HepG2 (cell line): ENCODE results near the gene PPP1R18. TPM values are rescaled to one million over a fixed set of nuclear protein-coding genes. Genes with fewer than 3 reads are reported as not detected.

Experiments used
- ATAD3A ChIP-seq: sonication (generic); formaldehyde crosslinking; IDR thresholded peaks from 2 replicates; pipeline ENCODE4 v1.4.0; 2020; ENCODE audit warnings: missing genetic modification reagents
- DNMT3B ChIP-seq: conservative IDR thresholded peaks from 2 replicates; pipeline ENCODE4 v1.6.1; 2016; ENCODE audit warnings: missing biosample characterization, control low read depth
- KDM2A ChIP-seq: sonication (generic); formaldehyde crosslinking; IDR thresholded peaks from 2 replicates; pipeline ENCODE4 v1.4.0; 2020; ENCODE audit warnings: low read depth, missing genetic modification reagents, borderline replicate concordance
- KDM5B ChIP-seq: sonication (generic); formaldehyde crosslinking; IDR thresholded peaks from 2 replicates; pipeline ENCODE4 v1.4.0; 2020; ENCODE audit warnings: missing genetic modification reagents, mild to moderate bottlenecking, borderline replicate concordance
- KLF15 ChIP-seq: sonication (generic); formaldehyde crosslinking; IDR thresholded peaks from 2 replicates; pipeline ENCODE4 v1.8.1; 2023; ENCODE audit warnings: borderline replicate concordance, mild to moderate bottlenecking, inconsistent platforms, missing genetic modification reagents, mixed read lengths
- RXRA ChIP-seq: sonication (generic); formaldehyde crosslinking; IDR thresholded peaks from 2 replicates; pipeline ENCODE4 v1.5.1; 2020; ENCODE audit warnings: missing genetic modification reagents
- ZNF484 ChIP-seq: sonication (generic); formaldehyde crosslinking; IDR thresholded peaks from 2 replicates; pipeline ENCODE4 v1.5.1; 2020; ENCODE audit warnings: mild to moderate bottlenecking, low read depth, missing genetic modification reagents, borderline replicate concordance
- ZNF768 ChIP-seq: sonication (generic); formaldehyde crosslinking; IDR thresholded peaks from 2 replicates; pipeline ENCODE4 v1.4.0; 2020; ENCODE audit warnings: missing genetic modification reagents
- ZNF776 ChIP-seq: sonication (generic); formaldehyde crosslinking; IDR thresholded peaks from 2 replicates; pipeline ENCODE4 v1.4.0; 2020; ENCODE audit warnings: mild to moderate bottlenecking, missing genetic modification reagents
- polyA plus RNA-seq, 8 experiments: library from polyadenylated mRNA; depleted of rRNA in 3 of 8; stranded (reverse) in 7 of 8; unstranded in 1 of 8; fragments of >200 nt; fragmentation: Illumina TruSeq in 4 of 8; extraction: Trizol in 4 of 8; gene quantifications; 2 replicates each; pipeline versions ENCODE4 v1.2.1 to v1.2.3, GENCODE V29; 2011 to 2016; ENCODE audit warnings: low read depth in 4 of 8, missing spikeins in 1 of 8, mixed read lengths in 1 of 8; ENCODE audit not compliant: insufficient read depth in 1 of 8
- total RNA-seq, 5 experiments: library from RNA; depleted of rRNA; stranded (reverse); fragments of >200 nt; fragmentation: Illumina TruSeq; extraction: Trizol; gene quantifications; 2 replicates each; pipeline ENCODE4 v1.2.3, GENCODE V29; 2016; ENCODE audit warnings: low read depth in 1 of 5
- TF ChIP-seq, protein P1 (sequence below): sonication (generic); formaldehyde crosslinking; IDR thresholded peaks from 2 replicates; pipeline ENCODE4 v1.5.0; 2020; ENCODE audit warnings: mild to moderate bottlenecking, missing genetic modification reagents, borderline replicate concordance
- TF ChIP-seq, protein P2 (sequence below): sonication (generic); formaldehyde crosslinking; IDR thresholded peaks from 2 replicates; pipeline ENCODE4 v1.8.1; 2023; ENCODE audit warnings: mild to moderate bottlenecking, missing genetic modification reagents, borderline replicate concordance
- TF ChIP-seq, protein P3 (sequence below): sonication (generic); formaldehyde crosslinking; IDR thresholded peaks from 2 replicates; pipeline ENCODE4 v1.5.0; 2020; ENCODE audit warnings: mild to moderate bottlenecking, missing genetic modification reagents
- TF ChIP-seq, protein P4 (sequence below), 2 experiments: IDR thresholded peaks; 2 replicates each; pipeline ENCODE4 v1.6.1; 2011 to 2012; ENCODE audit warnings: low read length in 2 of 2, borderline replicate concordance in 1 of 2, low read depth in 1 of 2, mild to moderate bottlenecking in 1 of 2, moderate library complexity in 1 of 2

Gene PPP1R18
- total and polyA plus RNA-seq, 2 of the 13 experiments (the other 11 are each of a cell fraction or from before 2014, with no cell fraction given) = 4.9 to 9.2 TPM

DNA sequence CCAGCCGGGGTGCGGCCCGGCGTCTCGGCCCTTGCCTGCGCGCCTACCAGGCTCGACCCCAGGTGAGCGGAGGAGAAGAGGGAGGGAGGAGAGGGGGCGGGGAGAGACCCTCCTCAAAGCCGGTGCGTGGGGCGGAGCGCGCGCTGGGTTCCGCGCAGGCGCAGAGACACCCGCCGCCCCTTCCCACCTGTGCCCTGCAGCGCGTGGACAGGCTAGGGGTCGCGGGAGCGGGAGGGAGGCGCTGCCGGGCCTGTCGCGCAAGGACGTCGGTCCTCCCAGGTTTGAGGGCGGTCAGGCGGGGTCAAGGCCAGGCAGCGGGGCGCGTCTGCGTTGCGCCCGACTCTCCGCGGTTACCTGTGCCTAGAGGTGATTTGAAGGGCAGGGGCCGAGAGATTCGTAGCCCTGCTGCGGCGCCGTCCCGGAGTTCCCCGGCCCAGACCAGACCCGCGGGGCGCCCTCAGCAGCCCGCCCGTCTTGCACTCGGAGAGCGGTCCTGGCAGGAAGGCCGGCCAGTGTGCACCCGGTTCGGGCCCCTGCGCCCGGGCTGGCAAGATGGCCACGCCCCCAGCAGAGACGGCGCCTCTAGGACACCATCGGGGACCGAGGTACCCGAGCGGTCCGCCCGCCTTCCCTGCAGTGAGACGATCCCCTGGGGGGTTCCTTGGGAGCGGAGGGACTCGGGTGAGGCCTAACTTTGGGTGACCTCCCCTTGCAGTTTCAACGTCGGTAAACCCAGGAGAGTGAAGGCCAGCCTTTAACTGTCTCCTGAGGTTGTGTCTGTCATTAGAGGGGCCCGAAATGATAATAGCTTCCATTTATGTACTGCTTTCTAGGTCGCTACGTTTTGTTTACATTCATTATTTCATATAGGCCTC lies 39.0 kb downstream of the PPP1R18 start (continued):
- TF ChIP-seq, protein P1, sequence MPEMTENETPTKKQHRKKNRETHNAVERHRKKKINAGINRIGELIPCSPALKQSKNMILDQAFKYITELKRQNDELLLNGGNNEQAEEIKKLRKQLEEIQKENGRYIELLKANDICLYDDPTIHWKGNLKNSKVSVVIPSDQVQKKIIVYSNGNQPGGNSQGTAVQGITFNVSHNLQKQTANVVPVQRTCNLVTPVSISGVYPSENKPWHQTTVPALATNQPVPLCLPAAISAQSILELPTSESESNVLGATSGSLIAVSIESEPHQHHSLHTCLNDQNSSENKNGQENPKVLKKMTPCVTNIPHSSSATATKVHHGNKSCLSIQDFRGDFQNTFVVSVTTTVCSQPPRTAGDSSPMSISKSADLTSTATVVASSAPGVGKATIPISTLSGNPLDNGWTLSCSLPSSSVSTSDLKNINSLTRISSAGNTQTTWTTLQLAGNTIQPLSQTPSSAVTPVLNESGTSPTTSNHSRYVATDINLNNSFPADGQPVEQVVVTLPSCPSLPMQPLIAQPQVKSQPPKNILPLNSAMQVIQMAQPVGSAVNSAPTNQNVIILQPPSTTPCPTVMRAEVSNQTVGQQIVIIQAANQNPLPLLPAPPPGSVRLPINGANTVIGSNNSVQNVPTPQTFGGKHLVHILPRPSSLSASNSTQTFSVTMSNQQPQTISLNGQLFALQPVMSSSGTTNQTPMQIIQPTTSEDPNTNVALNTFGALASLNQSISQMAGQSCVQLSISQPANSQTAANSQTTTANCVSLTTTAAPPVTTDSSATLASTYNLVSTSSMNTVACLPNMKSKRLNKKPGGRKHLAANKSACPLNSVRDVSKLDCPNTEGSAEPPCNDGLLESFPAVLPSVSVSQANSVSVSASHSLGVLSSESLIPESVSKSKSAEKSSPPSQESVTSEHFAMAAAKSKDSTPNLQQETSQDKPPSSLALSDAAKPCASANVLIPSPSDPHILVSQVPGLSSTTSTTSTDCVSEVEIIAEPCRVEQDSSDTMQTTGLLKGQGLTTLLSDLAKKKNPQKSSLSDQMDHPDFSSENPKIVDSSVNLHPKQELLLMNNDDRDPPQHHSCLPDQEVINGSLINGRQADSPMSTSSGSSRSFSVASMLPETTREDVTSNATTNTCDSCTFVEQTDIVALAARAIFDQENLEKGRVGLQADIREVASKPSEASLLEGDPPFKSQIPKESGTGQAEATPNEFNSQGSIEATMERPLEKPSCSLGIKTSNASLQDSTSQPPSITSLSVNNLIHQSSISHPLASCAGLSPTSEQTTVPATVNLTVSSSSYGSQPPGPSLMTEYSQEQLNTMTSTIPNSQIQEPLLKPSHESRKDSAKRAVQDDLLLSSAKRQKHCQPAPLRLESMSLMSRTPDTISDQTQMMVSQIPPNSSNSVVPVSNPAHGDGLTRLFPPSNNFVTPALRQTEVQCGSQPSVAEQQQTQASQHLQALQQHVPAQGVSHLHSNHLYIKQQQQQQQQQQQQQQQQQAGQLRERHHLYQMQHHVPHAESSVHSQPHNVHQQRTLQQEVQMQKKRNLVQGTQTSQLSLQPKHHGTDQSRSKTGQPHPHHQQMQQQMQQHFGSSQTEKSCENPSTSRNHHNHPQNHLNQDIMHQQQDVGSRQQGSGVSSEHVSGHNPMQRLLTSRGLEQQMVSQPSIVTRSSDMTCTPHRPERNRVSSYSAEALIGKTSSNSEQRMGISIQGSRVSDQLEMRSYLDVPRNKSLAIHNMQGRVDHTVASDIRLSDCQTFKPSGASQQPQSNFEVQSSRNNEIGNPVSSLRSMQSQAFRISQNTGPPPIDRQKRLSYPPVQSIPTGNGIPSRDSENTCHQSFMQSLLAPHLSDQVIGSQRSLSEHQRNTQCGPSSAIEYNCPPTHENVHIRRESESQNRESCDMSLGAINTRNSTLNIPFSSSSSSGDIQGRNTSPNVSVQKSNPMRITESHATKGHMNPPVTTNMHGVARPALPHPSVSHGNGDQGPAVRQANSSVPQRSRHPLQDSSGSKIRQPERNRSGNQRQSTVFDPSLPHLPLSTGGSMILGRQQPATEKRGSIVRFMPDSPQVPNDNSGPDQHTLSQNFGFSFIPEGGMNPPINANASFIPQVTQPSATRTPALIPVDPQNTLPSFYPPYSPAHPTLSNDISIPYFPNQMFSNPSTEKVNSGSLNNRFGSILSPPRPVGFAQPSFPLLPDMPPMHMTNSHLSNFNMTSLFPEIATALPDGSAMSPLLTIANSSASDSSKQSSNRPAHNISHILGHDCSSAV (CRISPR knock-in tag) = peak; percentile 30; the same call in 1 of the 2 replicates
- TF ChIP-seq DNMT3B (CRISPR knock-in tag) (no peak), ZNF484 (CRISPR knock-in tag) (peak; percentile 86; the same call in 1 of the 2 replicates), KLF15 (CRISPR knock-in tag) (0 out of 2 replicates have a peak, but pooled peaks have one; percentile 35), KDM5B (CRISPR knock-in tag) (peak; percentile 98), ATAD3A (no peak), ZNF768 (CRISPR knock-in tag) (peak; percentile 70), KDM2A (peak; percentile 99), ZNF776 (CRISPR knock-in tag) (peak; percentile 96; the same call in 1 of the 2 replicates), RXRA (peak; percentile 99)
- TF ChIP-seq, protein P2, sequence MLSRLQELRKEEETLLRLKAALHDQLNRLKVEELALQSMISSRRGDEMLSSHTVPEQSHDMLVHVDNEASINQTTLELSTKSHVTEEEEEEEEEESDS = no peak
- TF ChIP-seq, protein P3, sequence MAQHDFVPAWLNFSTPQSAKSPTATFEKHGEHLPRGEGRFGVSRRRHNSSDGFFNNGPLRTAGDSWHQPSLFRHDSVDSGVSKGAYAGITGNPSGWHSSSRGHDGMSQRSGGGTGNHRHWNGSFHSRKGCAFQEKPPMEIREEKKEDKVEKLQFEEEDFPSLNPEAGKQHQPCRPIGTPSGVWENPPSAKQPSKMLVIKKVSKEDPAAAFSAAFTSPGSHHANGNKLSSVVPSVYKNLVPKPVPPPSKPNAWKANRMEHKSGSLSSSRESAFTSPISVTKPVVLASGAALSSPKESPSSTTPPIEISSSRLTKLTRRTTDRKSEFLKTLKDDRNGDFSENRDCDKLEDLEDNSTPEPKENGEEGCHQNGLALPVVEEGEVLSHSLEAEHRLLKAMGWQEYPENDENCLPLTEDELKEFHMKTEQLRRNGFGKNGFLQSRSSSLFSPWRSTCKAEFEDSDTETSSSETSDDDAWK = no peak
- TF ChIP-seq, protein P4, sequence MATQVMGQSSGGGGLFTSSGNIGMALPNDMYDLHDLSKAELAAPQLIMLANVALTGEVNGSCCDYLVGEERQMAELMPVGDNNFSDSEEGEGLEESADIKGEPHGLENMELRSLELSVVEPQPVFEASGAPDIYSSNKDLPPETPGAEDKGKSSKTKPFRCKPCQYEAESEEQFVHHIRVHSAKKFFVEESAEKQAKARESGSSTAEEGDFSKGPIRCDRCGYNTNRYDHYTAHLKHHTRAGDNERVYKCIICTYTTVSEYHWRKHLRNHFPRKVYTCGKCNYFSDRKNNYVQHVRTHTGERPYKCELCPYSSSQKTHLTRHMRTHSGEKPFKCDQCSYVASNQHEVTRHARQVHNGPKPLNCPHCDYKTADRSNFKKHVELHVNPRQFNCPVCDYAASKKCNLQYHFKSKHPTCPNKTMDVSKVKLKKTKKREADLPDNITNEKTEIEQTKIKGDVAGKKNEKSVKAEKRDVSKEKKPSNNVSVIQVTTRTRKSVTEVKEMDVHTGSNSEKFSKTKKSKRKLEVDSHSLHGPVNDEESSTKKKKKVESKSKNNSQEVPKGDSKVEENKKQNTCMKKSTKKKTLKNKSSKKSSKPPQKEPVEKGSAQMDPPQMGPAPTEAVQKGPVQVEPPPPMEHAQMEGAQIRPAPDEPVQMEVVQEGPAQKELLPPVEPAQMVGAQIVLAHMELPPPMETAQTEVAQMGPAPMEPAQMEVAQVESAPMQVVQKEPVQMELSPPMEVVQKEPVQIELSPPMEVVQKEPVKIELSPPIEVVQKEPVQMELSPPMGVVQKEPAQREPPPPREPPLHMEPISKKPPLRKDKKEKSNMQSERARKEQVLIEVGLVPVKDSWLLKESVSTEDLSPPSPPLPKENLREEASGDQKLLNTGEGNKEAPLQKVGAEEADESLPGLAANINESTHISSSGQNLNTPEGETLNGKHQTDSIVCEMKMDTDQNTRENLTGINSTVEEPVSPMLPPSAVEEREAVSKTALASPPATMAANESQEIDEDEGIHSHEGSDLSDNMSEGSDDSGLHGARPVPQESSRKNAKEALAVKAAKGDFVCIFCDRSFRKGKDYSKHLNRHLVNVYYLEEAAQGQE (IDR thresholded peaks at IDR 0.05; ENCODE audit: borderline replicate concordance in 1 of 2, low read depth in 1 of 2, low read length in 2 of 2) = no peak
